ENCODE measurements around the gene CASS4. TPM values are rescaled to one million over a fixed set of nuclear protein-coding genes. Genes with fewer than 3 reads are reported as not detected.

The CASS4 gene
- total and polyA plus RNA-seq, 3 donors from 2014 or later, result 0.79 to 1.8 (median 0.92) TPM

DNA sequence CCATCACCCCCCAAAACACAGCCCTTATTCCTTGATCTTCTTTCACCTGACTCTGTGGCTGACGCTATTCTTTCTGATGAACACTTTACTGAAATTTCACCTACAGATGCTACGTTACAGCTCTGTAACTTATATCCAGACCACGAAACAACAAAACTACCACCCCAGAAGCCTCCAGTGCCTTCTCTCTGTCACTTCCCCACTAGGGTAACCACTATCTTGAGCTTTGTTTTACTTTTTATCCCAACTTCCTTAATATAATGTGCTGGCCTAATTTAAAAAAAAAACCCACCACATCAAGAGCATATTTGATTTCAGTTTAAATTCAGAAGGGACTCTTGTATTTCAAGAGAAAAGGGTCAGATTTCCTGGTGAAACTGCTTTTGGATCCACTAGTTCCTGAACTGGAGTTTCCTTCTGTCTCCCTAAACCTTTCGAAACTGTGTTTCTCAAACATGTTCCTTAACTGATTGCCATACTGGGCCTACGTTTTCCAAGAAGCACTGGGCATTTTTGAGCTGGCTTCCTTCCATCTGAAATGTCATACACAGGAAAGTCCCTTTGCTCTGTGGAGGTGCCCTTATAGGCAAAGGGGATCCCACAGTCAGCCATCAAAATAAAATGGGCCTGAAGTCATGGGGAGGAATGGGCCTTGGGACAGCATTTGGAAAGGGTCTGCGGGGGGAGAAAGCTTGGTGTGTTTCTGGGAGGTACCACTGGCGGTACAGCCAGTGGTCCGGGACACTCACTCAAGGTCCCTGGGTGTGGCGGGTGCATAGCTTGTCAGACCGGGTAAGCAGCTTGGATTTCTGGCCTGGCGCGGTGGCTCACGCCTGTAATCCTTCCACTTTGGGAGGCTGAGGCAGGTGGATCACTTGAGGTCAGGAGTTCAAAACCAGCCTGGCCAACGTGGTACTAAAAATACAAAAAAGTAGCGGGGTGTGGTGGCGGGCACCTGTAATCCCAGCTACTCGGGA is 30.6 kb downstream of the CASS4 start:
- Histone ChIP-seq H3K36me3 (ENCODE audit: low read depth, missing control alignments) (no peaks in the 10 kb centered on the region), H3K27ac (no peak overlapping the region), H3K4me3 (no peak overlapping the region), H3K9me3 (no peaks in the 10 kb centered on the region), H3K27me3 (no peaks in the 10 kb centered on the region), H3K4me1 (no peaks in the 10 kb centered on the region)
- intact Hi-C loops (cut with DNase I; ENCODE audit: low total_unique reads), result no loop called here
- 87% methylated on average over 17 of the region's 17 CpGs for WGBS, 2 donors
- TF ChIP-seq, protein P1, sequence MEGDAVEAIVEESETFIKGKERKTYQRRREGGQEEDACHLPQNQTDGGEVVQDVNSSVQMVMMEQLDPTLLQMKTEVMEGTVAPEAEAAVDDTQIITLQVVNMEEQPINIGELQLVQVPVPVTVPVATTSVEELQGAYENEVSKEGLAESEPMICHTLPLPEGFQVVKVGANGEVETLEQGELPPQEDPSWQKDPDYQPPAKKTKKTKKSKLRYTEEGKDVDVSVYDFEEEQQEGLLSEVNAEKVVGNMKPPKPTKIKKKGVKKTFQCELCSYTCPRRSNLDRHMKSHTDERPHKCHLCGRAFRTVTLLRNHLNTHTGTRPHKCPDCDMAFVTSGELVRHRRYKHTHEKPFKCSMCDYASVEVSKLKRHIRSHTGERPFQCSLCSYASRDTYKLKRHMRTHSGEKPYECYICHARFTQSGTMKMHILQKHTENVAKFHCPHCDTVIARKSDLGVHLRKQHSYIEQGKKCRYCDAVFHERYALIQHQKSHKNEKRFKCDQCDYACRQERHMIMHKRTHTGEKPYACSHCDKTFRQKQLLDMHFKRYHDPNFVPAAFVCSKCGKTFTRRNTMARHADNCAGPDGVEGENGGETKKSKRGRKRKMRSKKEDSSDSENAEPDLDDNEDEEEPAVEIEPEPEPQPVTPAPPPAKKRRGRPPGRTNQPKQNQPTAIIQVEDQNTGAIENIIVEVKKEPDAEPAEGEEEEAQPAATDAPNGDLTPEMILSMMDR (IDR thresholded peaks at IDR 0.05), result no peak
- no peak for TF ChIP-seq POLR2A (IDR thresholded peaks at IDR 0.05)
- DNase-seq, result no peak

- Histone ChIP-seq H3K4me3 (no peak overlapping the region), H3K36me3 (ENCODE audit: low read depth, missing control alignments) (no peaks in the 10 kb centered on the region), H3K27me3 (no peaks in the 10 kb centered on the region), H3K9me3 (no peaks in the 10 kb centered on the region), H3K4me1 (no peaks in the 10 kb centered on the region), H3K27ac (no peak overlapping the region)
- DNase-seq, result no peak
- TF ChIP-seq POLR2A (IDR thresholded peaks at IDR 0.05), result no peak
- TF ChIP-seq, protein P1 (IDR thresholded peaks at IDR 0.05), result no peak
- intact Hi-C loops (cut with DNase I; ENCODE audit: low total_unique reads), result no loop called here
- WGBS, 2 donors, result 42 to 48% methylated on average over 26 to 27 of the region's 27 CpGs
Measured at GRCh38 chr20:56443654-56444540, 31.8 kb downstream of the CASS4 start.

DNA sequence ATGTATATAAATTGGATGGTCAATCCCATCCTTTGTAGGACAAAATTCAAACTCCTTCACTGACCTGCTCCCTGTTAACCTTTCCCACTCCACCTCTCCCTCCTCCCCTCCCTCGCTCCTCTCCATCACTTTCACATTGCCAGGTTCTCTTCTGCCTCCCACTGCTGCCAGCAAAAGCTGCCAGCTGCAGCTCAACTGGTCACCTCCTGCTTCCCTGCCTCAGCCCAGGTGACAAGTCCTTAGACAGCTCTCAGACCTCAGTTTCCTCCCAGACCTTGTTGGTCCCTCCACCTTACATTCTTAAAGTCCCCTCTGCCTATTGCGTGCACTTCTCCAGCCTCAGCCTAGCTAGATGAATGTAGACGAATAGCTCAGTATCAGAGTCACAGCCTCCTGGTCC is 33.1 kb downstream of the CASS4 start:
- TF ChIP-seq, protein P1 (IDR thresholded peaks at IDR 0.05), result no peak
- TF ChIP-seq POLR2A (IDR thresholded peaks at IDR 0.05), result no peak
- Histone ChIP-seq H3K4me1 (no peaks in the 10 kb centered on the region), H3K27ac (no peak overlapping the region), H3K9me3 (no peaks in the 10 kb centered on the region), H3K36me3 (ENCODE audit: low read depth, missing control alignments) (no peaks in the 10 kb centered on the region), H3K27me3 (no peaks in the 10 kb centered on the region), H3K4me3 (no peak overlapping the region)
- intact Hi-C loops (cut with DNase I; ENCODE audit: low total_unique reads), result no loop called here
- WGBS, 2 donors, result 89 to 95% methylated on average over 3 of the region's 3 CpGs
- DNase-seq, result no peak

- Histone ChIP-seq H3K9me3 (no peaks in the 10 kb centered on the region), H3K4me3 (no peak overlapping the region), H3K27me3 (no peaks in the 10 kb centered on the region), H3K4me1 (no peaks in the 10 kb centered on the region), H3K27ac (no peak overlapping the region), H3K36me3 (ENCODE audit: low read depth, missing control alignments) (no peaks in the 10 kb centered on the region)
- intact Hi-C loops (cut with DNase I; ENCODE audit: low total_unique reads), result no loop called here
- WGBS, 2 donors, result 93 to 95% methylated on average over 16 of the region's 16 CpGs
- TF ChIP-seq POLR2A (IDR thresholded peaks at IDR 0.05), result no peak
- TF ChIP-seq, protein P1 (IDR thresholded peaks at IDR 0.05), result no peak
- DNase-seq, result no peak
Measured at GRCh38 chr20:56445540-56445939, 33.5 kb downstream of the CASS4 start.
